ENCODE results near the gene MLKL.

Gene MLKL

GRCh38 chr16:74649839-74650504 is 50.7 kb downstream of the MLKL start:
- DNase-seq = no peak

DNA sequence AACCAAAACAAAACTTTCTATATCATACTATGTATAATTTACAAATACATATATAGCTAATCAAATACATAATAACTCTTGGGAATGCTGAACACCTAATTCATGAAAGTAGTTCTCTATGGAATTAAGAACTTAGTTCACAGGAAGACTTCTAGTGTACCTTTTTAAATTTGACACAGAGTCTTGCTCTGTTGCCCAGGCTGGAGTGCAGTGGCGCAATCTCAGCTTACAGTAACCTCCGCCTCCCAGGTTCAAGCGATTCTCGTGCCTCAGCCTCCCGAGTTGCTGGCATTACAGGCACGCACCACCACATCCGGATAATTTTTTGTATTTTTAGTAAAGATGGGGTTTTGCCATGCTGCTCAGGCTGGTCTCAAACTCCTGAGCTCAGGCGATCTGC is 58.7 kb downstream of the MLKL start:
- no peak for DNase-seq

- DNase-seq = no peak
These were observed 62.8 kb downstream of the MLKL start for GRCh38 chr16:74637742-74638453.

DNA sequence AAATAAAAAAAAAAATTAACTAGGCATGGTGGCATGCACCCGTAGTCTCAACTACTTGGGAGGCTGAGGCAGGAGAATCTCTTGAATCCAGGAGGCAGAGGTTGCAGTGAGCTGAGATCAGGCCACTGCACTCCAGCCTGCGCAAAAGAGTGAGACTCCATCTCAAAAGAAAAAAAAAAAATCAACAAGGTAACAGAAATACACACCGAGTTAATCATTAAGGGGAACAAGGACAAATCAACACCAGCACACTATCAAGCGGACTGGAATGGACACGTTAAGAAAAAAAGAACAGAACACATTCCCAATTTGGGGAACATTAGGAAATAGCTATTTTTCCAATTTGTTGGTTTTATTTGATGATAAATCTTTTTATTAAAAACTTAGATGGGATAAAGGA is 65.4 kb downstream of the MLKL start:
- DNase-seq = no peak

DNA sequence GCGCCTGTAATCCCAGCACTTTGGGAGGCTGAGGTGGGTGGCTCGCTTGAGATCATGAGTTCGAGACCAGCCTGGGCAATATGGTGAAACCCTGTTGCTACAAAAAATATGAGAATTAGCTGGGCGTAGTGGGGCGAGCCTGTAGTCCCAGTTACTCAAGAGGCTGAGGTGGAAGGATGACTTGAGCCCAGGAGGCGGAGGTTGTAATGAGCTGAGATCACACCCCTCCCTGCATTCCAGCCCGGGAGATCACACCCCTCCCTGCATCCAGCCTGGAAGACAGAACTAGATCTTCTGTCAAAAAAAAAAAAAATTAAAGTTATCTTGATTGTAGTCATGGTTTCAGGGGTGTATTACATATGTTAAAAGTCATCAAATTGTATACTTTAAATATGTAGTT is 67.0 kb downstream of the MLKL start:
- DNase-seq = no peak

DNA sequence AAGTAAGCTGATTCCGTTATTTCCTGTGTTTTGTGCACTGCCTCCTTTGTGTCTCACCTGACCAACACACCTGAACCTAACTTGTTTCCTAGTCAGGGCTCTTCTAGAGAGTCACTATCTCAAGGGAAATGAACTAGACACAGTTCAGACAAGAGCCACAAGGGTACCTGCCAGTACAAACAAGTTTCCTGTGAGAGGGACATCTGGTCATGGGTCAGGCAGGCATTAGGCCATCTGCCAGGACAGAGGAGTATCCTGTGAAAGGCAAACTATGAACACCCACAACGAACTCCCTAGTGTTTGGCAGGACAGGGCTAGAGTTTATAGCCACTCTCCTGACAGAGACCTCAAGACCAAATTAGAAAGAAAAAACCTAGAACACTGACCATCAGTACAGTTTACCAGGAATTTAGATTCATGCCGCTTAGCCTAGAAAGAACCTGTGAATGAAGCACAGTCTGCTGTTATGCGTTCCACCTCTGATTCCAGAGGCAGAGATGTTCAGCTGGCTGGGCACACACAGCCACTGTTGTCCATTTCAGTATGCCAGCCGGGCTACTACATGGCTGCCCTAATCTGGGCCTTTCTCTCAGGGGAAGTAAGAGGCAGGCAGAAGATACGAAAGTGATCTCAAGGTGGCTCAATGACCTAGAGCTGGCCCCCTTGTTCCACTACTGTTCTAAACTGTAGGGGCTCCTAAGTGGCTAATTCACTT is 73.0 kb downstream of the MLKL start:
- no peak for DNase-seq

DNA sequence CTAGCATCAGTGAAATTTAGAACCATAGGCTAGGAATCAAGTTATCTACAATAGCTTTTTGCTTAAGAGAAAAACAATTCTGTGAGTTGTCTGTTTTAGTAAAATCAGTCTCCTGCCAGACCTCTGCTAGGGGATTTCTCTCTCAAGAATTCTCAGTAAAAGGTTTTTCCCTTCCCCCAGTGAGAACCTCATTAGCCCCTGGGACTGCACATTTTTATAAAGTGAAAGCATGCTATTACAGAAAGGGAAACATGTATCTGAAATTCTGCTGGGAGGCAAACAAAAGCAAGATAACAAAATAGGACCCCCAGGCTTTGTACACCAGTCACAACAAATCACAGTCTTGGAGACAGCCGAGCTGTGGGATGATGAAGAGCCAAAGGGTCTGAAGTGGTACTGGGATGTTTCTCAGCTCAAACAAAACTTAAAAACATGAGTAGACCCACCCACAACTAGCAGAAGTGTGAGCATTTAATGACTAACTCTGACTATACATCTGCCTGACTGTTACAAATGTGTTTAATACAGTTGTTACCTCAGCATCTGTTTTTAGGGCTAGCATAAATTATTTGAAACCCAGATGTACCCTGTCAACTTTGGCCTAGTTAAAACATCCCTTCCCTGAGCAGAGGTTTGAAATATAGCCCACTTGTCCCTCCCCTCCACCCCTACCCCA is 73.8 kb downstream of the MLKL start:
- no peak for DNase-seq

GRCh38 chr16:74625500-74626350 is 74.9 kb downstream of the MLKL start:
- no peak for DNase-seq

GRCh38 chr16:74623839-74624235 is 76.8 kb downstream of the MLKL start:
- no peak for DNase-seq

DNA sequence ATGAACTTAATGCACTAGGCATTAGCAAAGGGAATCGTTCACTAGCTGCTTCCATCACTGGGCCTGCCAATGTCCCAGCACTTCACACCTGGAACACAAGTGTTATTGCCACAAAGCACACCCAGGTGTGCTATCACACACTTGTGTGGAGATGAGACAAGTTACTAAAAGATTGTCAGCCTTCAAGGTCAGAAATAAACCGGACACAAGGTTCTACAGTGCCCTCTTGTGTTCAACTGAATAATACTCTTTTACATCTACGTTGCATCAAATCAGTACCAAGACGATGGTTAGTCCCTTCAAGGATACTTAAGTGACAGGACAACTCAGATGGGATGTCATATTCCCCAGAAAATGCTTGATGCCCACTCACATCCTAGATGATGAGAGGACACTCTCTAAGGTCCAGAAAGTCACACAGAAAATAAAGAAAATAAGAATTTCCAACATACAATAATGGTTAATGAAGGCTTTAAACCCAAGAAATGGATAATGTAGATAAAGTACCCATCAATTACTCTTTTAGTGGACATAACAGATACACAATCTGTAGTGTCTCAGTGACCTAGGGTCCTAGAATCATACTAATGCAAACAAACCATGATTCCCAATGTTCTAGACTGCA is 77.3 kb downstream of the MLKL start:
- no peak for DNase-seq

- DNase-seq = no peak
These were observed 78.7 kb downstream of the MLKL start for GRCh38 chr16:74622005-74622404.
